Measurements from ENCODE around the gene DIAPH3.
"Not testable (repeated sequence)": the region's sequence is repeated elsewhere in the genome, so short reads cannot be mapped to it uniquely, and the experiment has no call there.

The DIAPH3 gene

GRCh38 chr13:60094385-60095088, 69.2 kb downstream of the DIAPH3 start:
- no peak for DNase-seq (ENCODE audit: low read depth, low spot score)

- DNase-seq (ENCODE audit: low read depth, low spot score) = no peak
Measured at GRCh38 chr13:60093425-60094019, 70.2 kb downstream of the DIAPH3 start.

GRCh38 chr13:60091573-60091972, 72.2 kb downstream of the DIAPH3 start:
- DNase-seq (ENCODE audit: low read depth, low spot score) = no peak

- DNase-seq (ENCODE audit: low read depth, low spot score) = no peak
Measured at GRCh38 chr13:60090574-60090973, 73.2 kb downstream of the DIAPH3 start.

GRCh38 chr13:60083780-60084179, 79.9 kb downstream of the DIAPH3 start:
- DNase-seq (ENCODE audit: low read depth, low spot score) = not testable (repeated sequence)

- DNase-seq (ENCODE audit: low read depth, low spot score) = no peak
Measured at GRCh38 chr13:60080850-60081249, 82.9 kb downstream of the DIAPH3 start.

GRCh38 chr13:60078226-60078625, 85.5 kb downstream of the DIAPH3 start:
- DNase-seq (ENCODE audit: low read depth, low spot score) = no peak

- DNase-seq (ENCODE audit: low read depth, low spot score) = no peak
Measured at GRCh38 chr13:60075850-60076249, 87.9 kb downstream of the DIAPH3 start.

GRCh38 chr13:60074397-60074796, 89.3 kb downstream of the DIAPH3 start:
- DNase-seq (ENCODE audit: low read depth, low spot score) = no peak

- DNase-seq (ENCODE audit: low read depth, low spot score) = no peak
Measured at GRCh38 chr13:60066226-60066625, 97.5 kb downstream of the DIAPH3 start.

GRCh38 chr13:60062502-60062901, 101.2 kb downstream of the DIAPH3 start:
- no peak for DNase-seq (ENCODE audit: low read depth, low spot score)

GRCh38 chr13:60061737-60062136, 102.0 kb downstream of the DIAPH3 start:
- no peak for DNase-seq (ENCODE audit: low read depth, low spot score)

- no peak for DNase-seq (ENCODE audit: low read depth, low spot score)
Measured at GRCh38 chr13:60051754-60052285, 111.9 kb downstream of the DIAPH3 start.

- not testable (repeated sequence) for DNase-seq (ENCODE audit: low read depth, low spot score)
Measured at GRCh38 chr13:60048353-60048752, 115.4 kb downstream of the DIAPH3 start.

- no peak for DNase-seq (ENCODE audit: low read depth, low spot score)
Measured at GRCh38 chr13:60047918-60048317, 115.8 kb downstream of the DIAPH3 start.

GRCh38 chr13:60044321-60044720, 119.4 kb downstream of the DIAPH3 start:
- no peak for DNase-seq (ENCODE audit: low read depth, low spot score)

GRCh38 chr13:60043262-60043661, 120.5 kb downstream of the DIAPH3 start:
- no peak for DNase-seq (ENCODE audit: low read depth, low spot score)

- DNase-seq (ENCODE audit: low read depth, low spot score) = not testable (repeated sequence)
Measured at GRCh38 chr13:60040668-60041067, 123.1 kb downstream of the DIAPH3 start.

- DNase-seq (ENCODE audit: low read depth, low spot score) = no peak
Measured at GRCh38 chr13:60035874-60036273, 127.9 kb downstream of the DIAPH3 start.

GRCh38 chr13:60032851-60033250, 130.9 kb downstream of the DIAPH3 start:
- no peak for DNase-seq (ENCODE audit: low read depth, low spot score)

- DNase-seq (ENCODE audit: low read depth, low spot score) = no peak
Measured at GRCh38 chr13:60028021-60028420, 135.7 kb downstream of the DIAPH3 start.

GRCh38 chr13:60026286-60026685, 137.4 kb downstream of the DIAPH3 start:
- DNase-seq (ENCODE audit: low read depth, low spot score) = no peak

GRCh38 chr13:60020288-60020687, 143.4 kb downstream of the DIAPH3 start:
- DNase-seq (ENCODE audit: low read depth, low spot score) = no peak
